SU-DHL-6 (cell line): ENCODE data around the gene RBFOX2.

Experiments used
- EZH2phosphoT487 ChIP-seq: fragments of 200-600 bp; sonication (generic), shearing (Covaris generic); conservative IDR thresholded peaks from 2 replicates; pipeline ENCODE4 v1.6.1; 2018; ENCODE audit warnings: mild to moderate bottlenecking, antibody characterized with exemption, low read length, moderate library complexity, mixed read lengths
- TF ChIP-seq, protein P1 (sequence below): fragments of 200-600 bp; sonication (generic); IDR thresholded peaks from one replicate; pipeline ENCODE4 v1.5.1; 2017; ENCODE audit warnings: antibody characterized with exemption, mild to moderate bottlenecking, low read length, moderate library complexity; ENCODE audit not compliant: insufficient read depth, poor library complexity, severe bottlenecking

DNA sequence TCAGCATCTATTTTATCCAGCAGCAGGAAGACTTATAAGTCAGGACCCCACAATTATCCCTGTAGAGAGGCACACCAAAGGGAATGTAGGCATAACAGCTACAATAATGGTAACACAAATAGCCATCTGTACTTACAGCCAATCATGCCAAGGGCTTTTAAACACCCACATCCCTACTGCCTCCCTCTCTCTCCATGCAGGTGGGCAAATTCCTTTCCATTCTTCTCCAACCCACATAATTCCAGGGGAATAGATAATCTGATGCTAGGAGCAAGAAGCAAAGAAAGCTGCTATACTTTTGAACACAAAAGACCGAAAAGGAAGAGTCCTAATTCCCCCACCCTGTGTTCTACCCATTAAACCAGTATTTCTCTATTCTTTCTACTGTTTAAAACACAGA, 46.7 kb downstream of the RBFOX2 start:
- TF ChIP-seq, protein P1, sequence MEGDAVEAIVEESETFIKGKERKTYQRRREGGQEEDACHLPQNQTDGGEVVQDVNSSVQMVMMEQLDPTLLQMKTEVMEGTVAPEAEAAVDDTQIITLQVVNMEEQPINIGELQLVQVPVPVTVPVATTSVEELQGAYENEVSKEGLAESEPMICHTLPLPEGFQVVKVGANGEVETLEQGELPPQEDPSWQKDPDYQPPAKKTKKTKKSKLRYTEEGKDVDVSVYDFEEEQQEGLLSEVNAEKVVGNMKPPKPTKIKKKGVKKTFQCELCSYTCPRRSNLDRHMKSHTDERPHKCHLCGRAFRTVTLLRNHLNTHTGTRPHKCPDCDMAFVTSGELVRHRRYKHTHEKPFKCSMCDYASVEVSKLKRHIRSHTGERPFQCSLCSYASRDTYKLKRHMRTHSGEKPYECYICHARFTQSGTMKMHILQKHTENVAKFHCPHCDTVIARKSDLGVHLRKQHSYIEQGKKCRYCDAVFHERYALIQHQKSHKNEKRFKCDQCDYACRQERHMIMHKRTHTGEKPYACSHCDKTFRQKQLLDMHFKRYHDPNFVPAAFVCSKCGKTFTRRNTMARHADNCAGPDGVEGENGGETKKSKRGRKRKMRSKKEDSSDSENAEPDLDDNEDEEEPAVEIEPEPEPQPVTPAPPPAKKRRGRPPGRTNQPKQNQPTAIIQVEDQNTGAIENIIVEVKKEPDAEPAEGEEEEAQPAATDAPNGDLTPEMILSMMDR, result no peak
- no peak for TF ChIP-seq EZH2phosphoT487
